ENCODE measurements around the gene IGFL1. TPM values are rescaled to one million over a fixed set of nuclear protein-coding genes. Genes with fewer than 3 reads are reported as not detected.
"Not testable (repeated sequence)": the region's sequence is repeated elsewhere in the genome, so short reads cannot be mapped to it uniquely, and the experiment has no call there.

The IGFL1 gene
- total RNA-seq, 4 donors from 2014 or later, result 1.2 TPM; not detected in 3

DNA sequence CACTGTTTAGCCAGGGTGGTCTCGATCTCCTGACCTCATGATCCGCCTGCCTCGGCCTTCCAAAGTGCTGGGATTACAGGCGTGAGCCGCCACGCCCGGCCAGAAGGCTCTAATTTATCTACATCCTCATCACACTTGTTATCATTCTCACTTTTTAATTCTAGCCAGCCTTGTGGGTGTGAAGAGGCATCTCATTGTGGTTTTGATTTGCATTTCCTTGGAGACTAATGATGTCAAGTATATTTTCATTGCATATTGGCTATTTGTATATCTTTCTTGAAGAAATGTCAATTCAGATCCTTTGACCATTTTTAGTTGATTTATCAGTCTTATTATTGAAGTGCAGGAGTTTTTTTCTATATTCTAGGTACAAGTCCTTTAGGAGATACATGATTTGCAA lies 39.6 kb downstream of the IGFL1 start:
- 81 to 96% methylated on average over 5 to 7 of the region's 7 CpGs for WGBS, 2 donors (ENCODE audit: low coverage in 1 of 2)

GRCh38 chr19:46270521-46271256 lies 41.1 kb downstream of the IGFL1 start:
- Histone ChIP-seq H3K36me3 (no peaks in the 10 kb centered on the region), H3K27me3 (peaks cover 18% of the 10 kb centered on the region), H3K4me3 (no peak overlapping the region), H3K27ac (no peak overlapping the region), H3K4me1 (no peaks in the 10 kb centered on the region), H3K9me3 (no peaks in the 10 kb centered on the region)
- ATAC-seq, result no peak
- 32 to 49% methylated on average over 10 to 12 of the region's 17 CpGs for WGBS, 2 donors (ENCODE audit: low coverage in 1 of 2)
- TF ChIP-seq CTCF (IDR thresholded peaks at IDR 0.05) (no peak), EP300 (IDR thresholded peaks at IDR 0.05) (no peak), POLR2A (IDR thresholded peaks at IDR 0.05) (no peak), POLR2AphosphoS5 (IDR thresholded peaks at IDR 0.05) (no peak)

More for the DNA sequence above, 39.6 kb downstream of the IGFL1 start:
- no peak overlapping the region for H3K4me3 ChIP-seq
- no peaks in the 10 kb centered on the region for H3K9me3 ChIP-seq
- H3K27me3 ChIP-seq, result peaks cover 26% of the 10 kb centered on the region
- no peak for ATAC-seq
- H3K4me1 ChIP-seq, result no peaks in the 10 kb centered on the region
- no peak for TF ChIP-seq POLR2A (IDR thresholded peaks at IDR 0.05)
- TF ChIP-seq EP300 (IDR thresholded peaks at IDR 0.05), result no peak
- TF ChIP-seq POLR2AphosphoS5 (IDR thresholded peaks at IDR 0.05), result no peak
- TF ChIP-seq CTCF (IDR thresholded peaks at IDR 0.05), result no peak
- H3K36me3 ChIP-seq, result no peaks in the 10 kb centered on the region
- no peak overlapping the region for H3K27ac ChIP-seq

- TF ChIP-seq CTCF (IDR thresholded peaks at IDR 0.05) (no peak), EP300 (IDR thresholded peaks at IDR 0.05) (no peak), POLR2A (IDR thresholded peaks at IDR 0.05) (no peak), POLR2AphosphoS5 (IDR thresholded peaks at IDR 0.05) (no peak)
- 44 to 100% methylated on average over 1 to 7 of the region's 8 CpGs for WGBS, 2 donors (ENCODE audit: low coverage in 1 of 2)
- Histone ChIP-seq H3K4me1 (no peaks in the 10 kb centered on the region), H3K36me3 (no peaks in the 10 kb centered on the region), H3K9me3 (no peaks in the 10 kb centered on the region), H3K4me3 (no peak overlapping the region), H3K27me3 (peaks cover 18% of the 10 kb centered on the region), H3K27ac (no peak overlapping the region)
- peak; percentile 31 for ATAC-seq
Measured at GRCh38 chr19:46271481-46272197, 42.1 kb downstream of the IGFL1 start.

DNA sequence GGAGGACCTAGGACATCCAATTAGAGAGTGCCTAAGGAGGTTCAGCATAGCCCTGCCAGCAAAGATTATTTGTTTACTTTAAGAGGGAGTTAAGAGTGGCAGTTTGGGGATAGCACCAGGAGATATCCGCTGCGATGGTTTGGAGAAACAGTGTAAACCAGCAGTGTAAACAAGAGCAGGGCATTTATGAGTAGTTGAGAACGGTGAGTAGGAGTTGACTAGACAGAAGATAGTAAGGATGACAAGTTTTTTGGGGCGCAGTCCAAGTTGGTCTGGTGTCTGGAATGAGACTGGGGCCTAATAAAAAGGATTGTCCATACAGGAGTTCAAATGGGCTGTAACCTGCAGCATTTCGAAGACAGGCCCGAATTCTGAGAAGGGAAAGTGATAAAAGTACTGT lies 44.4 kb downstream of the IGFL1 start:
- not testable (repeated sequence) for H3K9me3 ChIP-seq, ATAC-seq, H3K4me1 ChIP-seq, H3K36me3 ChIP-seq, H3K4me3 ChIP-seq, H3K27ac ChIP-seq
- H3K27me3 ChIP-seq, result peaks cover 18% of the 10 kb centered on the region
- WGBS, 2 donors (ENCODE audit: low coverage in 1 of 2), result 79 to 87% methylated on average over 6 of the region's 6 CpGs

GRCh38 chr19:46279177-46279576 lies 49.6 kb downstream of the IGFL1 start:
- Histone ChIP-seq H3K4me1 (peaks cover 0 to 29% (median 0%) of the 10 kb centered on the region in 3 donors), H3K27ac (no peak overlapping the region), H3K9me3 (no peaks in the 10 kb centered on the region), H3K27me3 (no peaks in the 10 kb centered on the region), H3K4me3 (no peak overlapping the region), H3K36me3 (no peaks in the 10 kb centered on the region)
- 89% methylated on average over 6 of the region's 7 CpGs; no CpG with 5 or more reads in 1 of the 2 donors for WGBS, 2 donors (ENCODE audit: low coverage in 1 of 2)
- no peak for TF ChIP-seq POLR2A (IDR thresholded peaks at IDR 0.05)
- TF ChIP-seq CTCF (IDR thresholded peaks at IDR 0.05), result no peak
- TF ChIP-seq EP300 (IDR thresholded peaks at IDR 0.05), result no peak
- no peak for TF ChIP-seq POLR2AphosphoS5 (IDR thresholded peaks at IDR 0.05)
- no peak for ATAC-seq

Other genes starting within 250 kb of the IGFL1 start
- 1 to 10 TPM; 4.2 to 9.4 (median 6.4) TPM for gene CCDC61, start 234.3 kb upstream of the IGFL1 start, total RNA-seq
- not detected for gene PGLYRP1, start 206.7 kb upstream of the IGFL1 start, total RNA-seq
- not detected for gene IGFL4, start 188.7 kb upstream of the IGFL1 start, total RNA-seq
- not detected for gene IGFL3, start 105.1 kb upstream of the IGFL1 start, total RNA-seq
- gene IGFL2, start 81.5 kb upstream of the IGFL1 start, total RNA-seq, result not detected
- gene HIF3A, start 67.3 kb downstream of the IGFL1 start, total RNA-seq, result 100 to 1,000 TPM in 3 of 4 donors, 10 to 100 TPM in 1; 49.3 to 383 (median 144) TPM
- gene PPP5C, start 117.3 kb downstream of the IGFL1 start, total RNA-seq, result 10 to 100 TPM; 48.2 to 69.5 (median 50.7) TPM
- gene CCDC8, start 183.8 kb downstream of the IGFL1 start, total RNA-seq, result 10 to 100 TPM in 1 of 4 donors, 1 to 10 TPM in 3; 4.3 to 10.1 (median 7.6) TPM
- under 1 TPM in 3 of 4 donors, not detected in 1; 0.12 to 0.39 (median 0.27) TPM for gene PNMA8C, start 199.2 kb downstream of the IGFL1 start, total RNA-seq
- 1 to 10 TPM; 1.6 to 5.4 (median 4.0) TPM for gene PNMA8A, start 241.8 kb downstream of the IGFL1 start, total RNA-seq

Measured in gastroesophageal sphincter (tissue), 4 donors.